ENCODE data around the gene PLCL2.

The PLCL2 gene

GRCh38 chr3:16992198-16992597 is 107.4 kb downstream of the PLCL2 start:
- DNase-seq (ENCODE audit: extremely low read depth, low read depth): no peak
- H3K4me3 ChIP-seq (replicated peaks; ENCODE audit: low read depth, low read length): no peak overlapping the region
- TF ChIP-seq CTCF (IDR thresholded peaks at IDR 0.05; ENCODE audit: low read depth, low read length, missing control alignments): no peak

GRCh38 chr3:16993227-16993626 is 108.5 kb downstream of the PLCL2 start:
- no peak overlapping the region for H3K4me3 ChIP-seq (replicated peaks; ENCODE audit: low read depth, low read length)
- DNase-seq (ENCODE audit: extremely low read depth, low read depth): no peak
- no peak for TF ChIP-seq CTCF (IDR thresholded peaks at IDR 0.05; ENCODE audit: low read depth, low read length, missing control alignments)

- TF ChIP-seq CTCF (IDR thresholded peaks at IDR 0.05; ENCODE audit: low read depth, low read length, missing control alignments): no peak
- H3K4me3 ChIP-seq (replicated peaks; ENCODE audit: low read depth, low read length): no peak overlapping the region
- no peak for DNase-seq (ENCODE audit: extremely low read depth, low read depth)
Measured at GRCh38 chr3:16994854-16995525, 110.2 kb downstream of the PLCL2 start.

- no peak for TF ChIP-seq CTCF (IDR thresholded peaks at IDR 0.05; ENCODE audit: low read depth, low read length, missing control alignments)
- H3K4me3 ChIP-seq (replicated peaks; ENCODE audit: low read depth, low read length): no peak overlapping the region
Measured at GRCh38 chr3:16995601-16996000, 110.8 kb downstream of the PLCL2 start.

GRCh38 chr3:16998236-16998923 is 113.6 kb downstream of the PLCL2 start:
- no peak for TF ChIP-seq CTCF (IDR thresholded peaks at IDR 0.05; ENCODE audit: low read depth, low read length, missing control alignments)
- no peak for DNase-seq (ENCODE audit: extremely low read depth, low read depth)
- H3K4me3 ChIP-seq (replicated peaks; ENCODE audit: low read depth, low read length): no peak overlapping the region

More at GRCh38 chr3:16995601-16996000, 110.8 kb downstream of the PLCL2 start:
- DNase-seq (ENCODE audit: extremely low read depth, low read depth): no peak

GRCh38 chr3:16999161-16999560 is 114.4 kb downstream of the PLCL2 start:
- no peak for DNase-seq (ENCODE audit: extremely low read depth, low read depth)
- no peak overlapping the region for H3K4me3 ChIP-seq (replicated peaks; ENCODE audit: low read depth, low read length)
- TF ChIP-seq CTCF (IDR thresholded peaks at IDR 0.05; ENCODE audit: low read depth, low read length, missing control alignments): no peak

All from HFF-Myc (cell line).